Astrocyte of the spinal cord (primary cell): ENCODE measurements around the gene HRH3.

ENCODE experiments used
- DNase-seq: peaks from one replicate; pipeline ENCODE4 v3.0.0; 2011; ENCODE audit warnings: low read depth, low spot score
- H3K4me3 ChIP-seq: 2 replicates; pipeline ENCODE4 v1.5.1; 2011; ENCODE audit warnings: low read depth, mild to moderate bottlenecking, low read length, moderate library complexity
- CTCF ChIP-seq: IDR thresholded peaks from 2 replicates; pipeline ENCODE4 v1.5.1; 2012; ENCODE audit warnings: low read depth, mild to moderate bottlenecking, low read length, inconsistent platforms
- in situ Hi-C: cut with HindIII; loops from 2 replicates; pipeline ENCODE4 v1.10.0; 2017; ENCODE audit warnings: low sequenced_read_pairs

HRH3 gene

GRCh38 chr20:62196286-62196685 lies 23.8 kb downstream of the HRH3 start:
- H3K4me3 ChIP-seq: no peak overlapping the region
- DNase-seq: no peak
- in situ Hi-C loops: no loop called here
- TF ChIP-seq CTCF: no peak

GRCh38 chr20:62195736-62196135 lies 24.3 kb downstream of the HRH3 start:
- TF ChIP-seq CTCF: no peak
- DNase-seq: no peak
- no peak overlapping the region for H3K4me3 ChIP-seq
- in situ Hi-C loops: no loop called here

- in situ Hi-C loops: no loop called here
Measured at GRCh38 chr20:62195075-62195405, 25.0 kb downstream of the HRH3 start.

GRCh38 chr20:62193079-62194025 lies 26.7 kb downstream of the HRH3 start:
- in situ Hi-C loops: no loop called here
- TF ChIP-seq CTCF: no peak
- no peak overlapping the region for H3K4me3 ChIP-seq
- no peak for DNase-seq

More at GRCh38 chr20:62195075-62195405, 25.0 kb downstream of the HRH3 start:
- DNase-seq: no peak
- no peak for TF ChIP-seq CTCF
- H3K4me3 ChIP-seq: no peak overlapping the region

- no peak for TF ChIP-seq CTCF
- H3K4me3 ChIP-seq: no peak overlapping the region
- in situ Hi-C loops: no loop called here
- no peak for DNase-seq
Measured at GRCh38 chr20:62192635-62193034, 27.4 kb downstream of the HRH3 start.

GRCh38 chr20:62191781-62192559 lies 28.1 kb downstream of the HRH3 start:
- in situ Hi-C loops: no loop called here
- TF ChIP-seq CTCF: no peak
- no peak for DNase-seq
- H3K4me3 ChIP-seq: no peak overlapping the region
